ENCODE data around the gene JPH4.

Gene JPH4

GRCh38 chr14:23580152-23580926 lies 1.7 kb upstream of the JPH4 start:
- H3K27ac ChIP-seq: no peak overlapping the region
- peaks cover 86% of the 10 kb centered on the region for H3K27me3 ChIP-seq

GRCh38 chr14:23579739-23580138 lies 1.1 kb upstream of the JPH4 start:
- no peaks in the 10 kb centered on the region for H3K9me3 ChIP-seq
- H3K4me3 ChIP-seq (ENCODE audit: low read depth in 1 of 2, low read length in 1 of 2): no peak overlapping the region
- H3K4me1 ChIP-seq (ENCODE audit: control insufficient read depth in 1 of 2, insufficient read depth in 1 of 2, low read depth in 1 of 2, low read length in 1 of 2): peaks cover 3% of the 10 kb centered on the region in 2 experiments
- peaks cover 92% of the 10 kb centered on the region for H3K27me3 ChIP-seq
- no peak for TF ChIP-seq CTCF (IDR thresholded peaks at IDR 0.05)
- H3K36me3 ChIP-seq: no peaks in the 10 kb centered on the region
- H3K27ac ChIP-seq: no peak overlapping the region

More at GRCh38 chr14:23580152-23580926, 1.7 kb upstream of the JPH4 start:
- H3K36me3 ChIP-seq: no peaks in the 10 kb centered on the region
- H3K9me3 ChIP-seq: no peaks in the 10 kb centered on the region
- H3K4me3 ChIP-seq (ENCODE audit: low read depth in 1 of 2, low read length in 1 of 2): no peak overlapping the region
- peaks cover 3% of the 10 kb centered on the region in 2 experiments for H3K4me1 ChIP-seq (ENCODE audit: control insufficient read depth in 1 of 2, insufficient read depth in 1 of 2, low read depth in 1 of 2, low read length in 1 of 2)
- no peak for TF ChIP-seq CTCF (IDR thresholded peaks at IDR 0.05)

- Histone ChIP-seq H3K4me3 (ENCODE audit: low read depth in 1 of 2, low read length in 1 of 2) (no peak overlapping the region), H3K4me1 (ENCODE audit: control insufficient read depth in 1 of 2, insufficient read depth in 1 of 2, low read depth in 1 of 2, low read length in 1 of 2) (peaks cover 3% of the 10 kb centered on the region in 2 experiments), H3K27ac (no peak overlapping the region), H3K9me3 (no peaks in the 10 kb centered on the region), H3K36me3 (no peaks in the 10 kb centered on the region), H3K27me3 (peaks cover 96% of the 10 kb centered on the region)
- TF ChIP-seq CTCF (IDR thresholded peaks at IDR 0.05): no peak
These were observed 681 bp upstream of the JPH4 start for GRCh38 chr14:23579311-23579630.

GRCh38 chr14:23577710-23578392 lies 739 bp downstream of the JPH4 start:
- no peak overlapping the region for H3K27ac ChIP-seq
- peaks cover 3% of the 10 kb centered on the region in 2 experiments for H3K4me1 ChIP-seq (ENCODE audit: control insufficient read depth in 1 of 2, insufficient read depth in 1 of 2, low read depth in 1 of 2, low read length in 1 of 2)
- no peak overlapping the region for H3K4me3 ChIP-seq (ENCODE audit: low read depth in 1 of 2, low read length in 1 of 2)
- peaks cover 98% of the 10 kb centered on the region for H3K27me3 ChIP-seq
- no peaks in the 10 kb centered on the region for H3K9me3 ChIP-seq
- TF ChIP-seq CTCF (IDR thresholded peaks at IDR 0.05): no peak
- no peaks in the 10 kb centered on the region for H3K36me3 ChIP-seq

- TF ChIP-seq CTCF (IDR thresholded peaks at IDR 0.05): no peak
- Histone ChIP-seq H3K4me1 (ENCODE audit: control insufficient read depth in 1 of 2, insufficient read depth in 1 of 2, low read depth in 1 of 2, low read length in 1 of 2) (peaks cover 7% of the 10 kb centered on the region in 2 experiments), H3K4me3 (ENCODE audit: low read depth in 1 of 2, low read length in 1 of 2) (no peak overlapping the region), H3K36me3 (no peaks in the 10 kb centered on the region), H3K27me3 (peaks cover 98% of the 10 kb centered on the region), H3K9me3 (no peaks in the 10 kb centered on the region), H3K27ac (no peak overlapping the region)
These were observed 1.4 kb downstream of the JPH4 start for GRCh38 chr14:23577004-23577681.

All from neutrophil (primary cell).